Non-pigmented ciliary epithelial cell (primary cell): ENCODE results near the gene URAD.

Experiments used
- DNase-seq: peaks from one replicate; pipeline ENCODE4 v3.0.0-alpha.2; 2010; ENCODE audit warnings: low read depth

The URAD gene

DNA sequence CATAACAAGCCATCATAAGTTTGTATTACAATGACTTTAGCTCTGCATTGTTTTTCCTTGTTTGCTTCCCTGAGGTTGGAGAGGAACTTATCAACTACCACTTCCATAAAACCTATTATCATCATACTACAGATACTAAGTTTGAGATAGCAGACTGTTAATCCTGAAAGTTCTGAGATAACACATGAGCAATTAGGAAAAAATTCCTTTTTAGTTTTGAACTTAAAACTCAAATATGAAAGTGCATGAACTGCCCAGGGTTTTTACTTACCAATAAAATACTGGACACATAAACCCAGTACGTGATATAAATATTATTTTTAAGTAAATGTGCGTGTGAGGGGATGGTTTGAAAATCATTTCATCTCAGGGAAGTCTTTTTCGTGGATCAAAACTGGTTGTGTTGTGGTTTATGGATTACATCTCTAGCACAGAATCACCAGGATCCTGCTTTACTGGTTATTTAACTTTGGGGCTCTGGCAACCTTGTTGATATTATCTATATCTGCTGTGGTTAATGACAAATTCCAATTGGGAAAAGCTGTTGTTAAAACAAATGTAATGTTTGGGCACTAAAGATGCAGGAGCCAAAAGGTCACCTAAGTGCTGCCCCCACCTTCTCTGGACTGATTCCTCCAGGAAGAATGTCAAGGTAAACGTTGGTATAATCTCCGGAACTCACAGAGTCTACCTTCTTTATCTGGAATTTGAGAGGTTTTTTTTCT lies 31.8 kb downstream of the URAD start:
- DNase-seq = no peak

- DNase-seq = no peak
These were observed 33.4 kb downstream of the URAD start for GRCh38 chr13:27955014-27955591.

DNA sequence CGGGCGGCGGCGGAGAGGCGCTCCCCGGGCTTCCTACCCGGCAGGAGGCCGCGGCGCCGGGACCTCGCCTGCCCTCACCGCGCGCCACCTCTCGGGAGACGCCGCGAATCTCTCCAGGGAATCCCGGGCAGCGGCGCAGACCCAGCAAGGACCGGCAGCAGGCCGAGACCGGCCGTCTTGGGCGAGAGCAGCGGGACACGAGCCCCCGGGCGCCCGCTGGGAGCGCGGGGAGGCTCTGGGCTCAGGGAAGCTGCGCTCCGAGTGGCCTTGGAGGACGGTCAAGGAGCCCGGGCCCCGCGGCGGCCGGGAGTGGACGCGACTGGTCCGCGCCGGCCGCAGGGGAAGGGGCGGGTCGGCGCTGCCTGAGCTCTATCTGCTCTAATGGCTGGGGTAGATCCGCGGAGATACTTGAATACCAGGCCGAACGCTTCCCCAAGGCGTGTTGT lies 34.1 kb downstream of the URAD start:
- DNase-seq = no peak

DNA sequence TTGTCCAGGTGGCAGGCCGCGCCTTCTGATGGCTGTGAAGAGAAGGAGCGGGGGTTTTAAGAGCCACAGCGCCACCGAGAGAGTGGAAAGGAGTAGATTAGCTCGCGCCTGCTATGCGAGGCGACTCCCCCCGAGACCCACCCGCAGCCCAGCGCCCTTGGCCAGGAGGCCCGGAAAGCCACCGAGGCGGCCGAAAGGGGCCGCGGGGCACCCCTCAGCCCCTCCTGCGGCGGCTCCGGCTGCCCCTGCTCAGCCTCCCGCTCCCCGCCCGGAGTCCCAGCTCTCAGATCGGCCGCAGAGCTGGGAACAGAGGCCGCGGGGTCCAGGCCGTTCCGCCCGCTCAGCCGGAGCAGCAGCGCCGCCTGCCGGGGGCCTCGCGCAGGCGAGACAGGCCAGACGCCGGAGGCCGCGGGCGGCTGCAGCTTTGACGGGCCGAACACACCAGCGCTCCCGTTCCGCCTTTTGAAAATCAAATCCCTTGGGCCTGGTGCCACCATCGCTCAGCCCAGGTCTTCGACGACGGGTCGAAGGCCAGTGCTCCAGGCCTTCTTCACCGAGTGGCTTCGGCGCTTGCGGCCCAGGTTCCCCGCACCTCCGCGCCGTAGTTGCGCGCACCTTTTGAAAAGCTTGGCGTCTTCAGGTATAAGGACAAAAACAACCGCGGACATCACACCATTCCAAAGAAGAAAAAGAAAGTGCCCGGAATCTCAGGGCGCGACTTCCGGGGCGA lies 34.7 kb downstream of the URAD start:
- DNase-seq = no peak

DNA sequence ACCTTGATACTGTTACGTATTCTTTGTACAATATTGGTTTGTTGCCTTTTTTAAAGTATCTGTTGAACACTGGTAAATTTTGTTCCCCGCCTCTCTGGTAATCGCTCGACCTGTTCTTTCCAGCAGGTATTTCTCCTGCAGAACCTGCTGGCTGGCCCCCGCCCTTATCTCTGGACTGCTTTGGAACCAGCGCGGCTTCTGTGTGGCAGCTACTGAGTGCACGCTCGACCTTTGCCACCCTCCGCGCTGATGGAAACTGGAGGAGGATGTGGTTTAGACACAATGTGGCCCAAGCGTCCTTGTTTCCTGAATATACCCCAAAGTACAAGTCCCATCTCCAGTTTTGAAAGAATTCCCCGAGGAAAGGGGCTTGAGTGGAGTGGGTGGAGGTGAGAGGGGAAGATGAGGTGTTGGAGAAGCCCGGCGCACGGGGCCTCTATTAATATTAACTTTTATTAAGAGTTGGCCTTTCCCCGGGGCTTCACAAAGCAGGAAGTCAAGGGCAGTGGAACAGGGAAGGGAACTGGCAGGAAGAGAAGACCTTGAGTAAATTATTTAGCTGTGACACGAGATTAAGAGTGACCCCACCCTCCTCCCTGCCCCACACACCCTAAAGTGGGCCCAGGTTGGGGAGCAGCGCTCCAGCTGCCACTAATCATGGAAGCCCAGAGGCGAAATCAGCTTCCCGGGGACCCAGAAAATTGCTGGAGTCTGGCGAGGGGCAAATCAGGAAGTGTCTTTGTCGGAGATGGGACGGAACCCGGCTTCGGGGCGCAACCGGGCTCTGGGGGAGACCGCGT lies 35.4 kb downstream of the URAD start:
- no peak for DNase-seq

DNA sequence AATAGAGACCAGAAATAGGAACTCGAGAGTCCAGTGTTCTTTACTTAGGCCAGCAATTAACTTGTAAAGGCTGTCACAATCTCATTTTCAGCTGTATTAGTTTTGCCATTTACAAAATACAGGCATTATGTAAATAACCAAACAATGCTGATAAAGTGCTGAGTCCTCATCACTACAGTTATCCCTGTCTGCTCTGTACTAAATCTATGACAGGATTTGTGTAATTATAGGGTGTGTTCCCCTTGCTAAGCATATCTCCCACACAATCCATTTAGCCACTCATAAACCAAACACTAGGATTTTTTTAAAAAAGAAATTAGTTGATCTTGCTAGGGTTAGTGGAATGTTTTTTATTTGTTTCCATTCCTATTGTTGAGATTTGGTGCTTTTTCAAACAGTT lies 45.5 kb downstream of the URAD start:
- DNase-seq = no peak

- no peak for DNase-seq
These were observed 54.7 kb downstream of the URAD start for GRCh38 chr13:27933580-27934328.

DNA sequence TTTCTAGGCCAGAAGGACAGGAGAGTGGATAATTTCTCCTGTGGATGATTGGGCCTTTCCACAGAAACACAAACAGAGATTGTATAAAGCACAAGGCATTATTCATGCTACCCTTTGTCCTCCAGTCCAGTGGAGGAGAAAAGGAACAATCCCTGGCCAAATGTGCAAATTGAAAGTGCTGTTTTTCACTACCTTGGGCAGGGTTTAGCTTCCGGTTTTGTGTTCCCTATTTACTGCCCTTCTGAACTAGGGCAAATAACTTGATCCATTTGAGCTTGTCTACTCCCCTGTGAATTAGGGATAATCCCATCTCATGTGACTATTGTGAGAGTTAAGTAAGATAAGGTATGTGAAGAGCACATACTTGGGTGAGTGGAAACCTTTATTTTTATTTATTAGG lies 55.4 kb downstream of the URAD start:
- no peak for DNase-seq

GRCh38 chr13:27929868-27930267 lies 58.6 kb downstream of the URAD start:
- DNase-seq = no peak

DNA sequence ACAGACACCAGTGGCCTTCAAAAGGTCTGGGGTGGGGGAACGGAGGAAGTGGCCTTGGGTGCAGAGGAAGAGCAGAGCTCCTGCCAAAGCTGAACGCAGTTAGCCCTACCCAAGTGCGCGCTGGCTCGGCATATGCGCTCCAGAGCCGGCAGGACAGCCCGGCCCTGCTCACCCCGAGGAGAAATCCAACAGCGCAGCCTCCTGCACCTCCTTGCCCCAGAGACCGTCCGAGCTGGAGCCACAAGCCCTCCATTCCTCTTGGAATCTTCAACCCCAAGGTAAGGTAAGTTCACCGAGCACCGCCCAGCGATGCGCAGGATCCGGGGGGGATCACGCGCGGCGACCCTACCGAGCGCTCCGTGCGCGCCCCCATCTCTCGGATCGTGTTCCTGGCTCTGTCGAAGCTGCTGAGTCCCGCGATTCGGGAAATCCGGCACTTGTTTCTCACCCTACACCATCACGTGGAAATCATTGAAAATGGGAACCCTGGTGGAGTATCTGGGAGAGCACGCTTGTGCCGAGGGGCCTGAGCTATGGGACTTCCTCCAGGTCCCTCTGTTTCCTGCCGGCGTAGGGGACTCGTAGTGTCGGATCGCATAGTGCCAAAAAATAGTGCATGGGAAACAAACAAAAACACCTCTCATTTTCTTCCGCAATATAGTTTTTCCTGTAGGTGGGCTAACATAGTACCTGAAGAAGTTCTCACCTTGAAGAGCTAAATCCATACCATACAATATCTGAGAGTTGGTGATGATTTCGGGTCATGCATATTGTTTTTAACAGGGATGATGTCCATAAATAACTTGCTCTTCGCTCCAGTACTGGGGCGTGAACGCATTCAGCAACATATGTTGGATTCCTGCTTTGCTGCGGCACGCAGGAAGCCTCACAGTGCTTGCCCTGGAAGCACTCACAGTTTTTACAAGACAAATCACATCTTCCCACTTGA lies 59.4 kb downstream of the URAD start:
- DNase-seq = no peak

DNA sequence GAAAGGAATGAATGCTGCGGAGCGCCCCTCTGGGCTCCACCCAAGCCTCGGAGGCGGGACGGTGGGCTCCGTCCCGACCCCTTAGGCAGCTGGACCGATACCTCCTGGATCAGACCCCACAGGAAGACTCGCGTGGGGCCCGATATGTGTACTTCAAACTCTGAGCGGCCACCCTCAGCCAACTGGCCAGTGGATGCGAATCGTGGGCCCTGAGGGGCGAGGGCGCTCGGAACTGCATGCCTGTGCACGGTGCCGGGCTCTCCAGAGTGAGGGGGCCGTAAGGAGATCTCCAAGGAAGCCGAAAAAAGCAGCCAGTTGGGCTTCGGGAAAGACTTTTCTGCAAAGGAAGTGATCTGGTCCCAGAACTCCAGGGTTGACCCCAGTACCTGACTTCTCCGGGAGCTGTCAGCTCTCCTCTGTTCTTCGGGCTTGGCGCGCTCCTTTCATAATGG lies 60.1 kb downstream of the URAD start:
- DNase-seq = no peak
